ENCODE measurements around the gene LTBR. TPM values are rescaled to one million over a fixed set of nuclear protein-coding genes. Genes with fewer than 3 reads are reported as not detected.

LTBR gene
- polyA plus RNA-seq, 3 donors, result 56.4 to 108 (median 60.6) TPM

DNA sequence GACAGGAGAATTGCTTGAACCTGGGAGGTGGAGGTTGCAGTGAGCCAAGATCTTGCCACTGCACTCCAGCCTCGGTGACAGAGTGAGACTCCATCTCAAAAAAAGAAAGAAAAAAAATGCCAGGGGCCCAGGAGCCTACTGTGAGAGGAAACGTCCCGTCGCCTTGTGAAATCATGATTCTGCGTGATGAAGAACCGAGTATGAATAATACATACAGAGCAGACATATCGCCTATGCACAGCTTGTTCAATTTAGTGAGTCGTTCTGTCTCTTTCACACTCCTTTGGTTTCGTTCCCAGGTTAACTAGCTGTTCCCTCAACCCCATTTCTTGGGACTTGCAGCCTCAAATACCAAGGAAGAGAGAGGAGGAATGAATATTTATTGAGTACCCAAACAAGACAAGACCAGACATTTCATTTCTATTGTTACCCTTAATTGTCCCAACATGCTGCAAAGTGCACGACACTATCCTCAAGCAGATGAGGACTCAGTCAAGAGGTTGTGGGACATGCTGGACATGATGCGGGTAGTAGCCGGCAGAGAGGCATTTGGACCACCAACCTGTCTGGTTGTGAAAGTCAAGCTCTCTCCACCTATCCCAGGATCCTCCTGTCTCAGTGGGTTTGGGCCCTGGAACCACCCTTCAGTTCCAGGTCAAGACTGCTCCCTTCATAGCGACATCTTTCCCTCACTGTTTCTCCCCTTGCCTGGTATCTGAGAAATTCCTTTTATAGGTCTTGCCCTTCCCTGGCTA is 52.2 kb downstream of the LTBR start:
- Mint-ChIP-seq H3K9me3 (no peaks in the 10 kb centered on the region), H3K27me3 (ENCODE audit: low read depth in 3 of 3) (peaks cover 0 to 6% (median 5%) of the 10 kb centered on the region in 3 donors), H3K36me3 (peaks cover 0 to 4% of the 10 kb centered on the region in 2 donors), H3K27ac (no peak overlapping the region), H3K4me1 (peaks cover 6% of the 10 kb centered on the region), H3K4me3 (no peak overlapping the region)
- H4K20me1 ChIP-seq (ENCODE audit: insufficient read depth, low read length), result no peaks in the 10 kb centered on the region
- no peak overlapping the region for H3K27ac ChIP-seq (ENCODE audit: low read depth in 1 of 2, low read length in 2 of 2)
- WGBS (ENCODE audit: insufficient coverage), result 63% methylated on average over 9 of the region's 13 CpGs
- H3K36me3 ChIP-seq (replicated peaks in 1 of 2; ENCODE audit: control insufficient read depth in 1 of 2, insufficient read depth in 2 of 2, low read length in 2 of 2), result no peaks in the 10 kb centered on the region
- H3K9ac ChIP-seq (ENCODE audit: insufficient read depth, low read length, poor library complexity, severe bottlenecking), result no peak overlapping the region
- no peak overlapping the region for H3K4me3 ChIP-seq (replicated peaks in 1 of 3; ENCODE audit: low read depth in 2 of 3, low read length in 3 of 3)
- DNase-seq, result no peak
- H2AFZ ChIP-seq (ENCODE audit: insufficient read depth, low read depth, low read length, poor library complexity, severe bottlenecking), result no peak overlapping the region
- TF ChIP-seq, protein P1, sequence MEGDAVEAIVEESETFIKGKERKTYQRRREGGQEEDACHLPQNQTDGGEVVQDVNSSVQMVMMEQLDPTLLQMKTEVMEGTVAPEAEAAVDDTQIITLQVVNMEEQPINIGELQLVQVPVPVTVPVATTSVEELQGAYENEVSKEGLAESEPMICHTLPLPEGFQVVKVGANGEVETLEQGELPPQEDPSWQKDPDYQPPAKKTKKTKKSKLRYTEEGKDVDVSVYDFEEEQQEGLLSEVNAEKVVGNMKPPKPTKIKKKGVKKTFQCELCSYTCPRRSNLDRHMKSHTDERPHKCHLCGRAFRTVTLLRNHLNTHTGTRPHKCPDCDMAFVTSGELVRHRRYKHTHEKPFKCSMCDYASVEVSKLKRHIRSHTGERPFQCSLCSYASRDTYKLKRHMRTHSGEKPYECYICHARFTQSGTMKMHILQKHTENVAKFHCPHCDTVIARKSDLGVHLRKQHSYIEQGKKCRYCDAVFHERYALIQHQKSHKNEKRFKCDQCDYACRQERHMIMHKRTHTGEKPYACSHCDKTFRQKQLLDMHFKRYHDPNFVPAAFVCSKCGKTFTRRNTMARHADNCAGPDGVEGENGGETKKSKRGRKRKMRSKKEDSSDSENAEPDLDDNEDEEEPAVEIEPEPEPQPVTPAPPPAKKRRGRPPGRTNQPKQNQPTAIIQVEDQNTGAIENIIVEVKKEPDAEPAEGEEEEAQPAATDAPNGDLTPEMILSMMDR (IDR thresholded peaks at IDR 0.05), result no peak
- no peaks in the 10 kb centered on the region for H3K79me2 ChIP-seq (ENCODE audit: insufficient read depth, low read length)
- no peak overlapping the region for H3K4me2 ChIP-seq (replicated peaks; ENCODE audit: extremely low read depth, low read length, poor library complexity, severe bottlenecking)
- H3K27me3 ChIP-seq (ENCODE audit: control insufficient read depth in 2 of 2, insufficient read depth in 2 of 2, low read length in 2 of 2), result no peaks in the 10 kb centered on the region
- peaks cover 4 to 5% of the 10 kb centered on the region in 2 donors for H3K4me1 ChIP-seq (ENCODE audit: control insufficient read depth in 1 of 2, insufficient read depth in 2 of 2, low read length in 2 of 2)
- intact Hi-C loops (cut with micrococcal nuclease), result no loop called here
- H3K9me3 ChIP-seq (replicated peaks in 1 of 2; ENCODE audit: control insufficient read depth in 1 of 2, insufficient read depth in 1 of 2, low read length in 2 of 2), result no peaks in the 10 kb centered on the region

DNA sequence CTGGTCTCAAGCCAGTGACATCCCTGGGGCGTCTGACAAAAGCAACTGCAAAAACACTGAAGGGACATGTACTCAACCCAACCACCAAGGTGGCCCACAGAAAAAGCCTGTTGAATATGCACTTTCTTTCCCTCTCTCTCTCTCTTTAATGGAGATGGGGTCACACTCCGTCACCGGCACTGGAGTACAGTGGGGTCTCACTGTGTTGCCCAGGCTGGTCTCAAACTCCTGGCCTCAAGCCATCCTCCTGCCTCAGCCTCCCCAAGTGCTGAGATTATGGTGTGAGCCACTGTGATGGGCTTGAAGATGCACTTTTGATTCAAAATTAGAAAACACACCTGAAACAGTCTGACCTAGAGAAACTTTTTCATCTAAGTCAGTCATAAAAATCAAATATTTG is 53.6 kb downstream of the LTBR start:
- H3K9ac ChIP-seq (ENCODE audit: insufficient read depth, low read length, poor library complexity, severe bottlenecking), result no peak overlapping the region
- no peaks in the 10 kb centered on the region for H3K79me2 ChIP-seq (ENCODE audit: insufficient read depth, low read length)
- Mint-ChIP-seq H3K36me3 (peaks cover 0 to 4% of the 10 kb centered on the region in 2 donors), H3K9me3 (no peaks in the 10 kb centered on the region), H3K4me3 (no peak overlapping the region), H3K27me3 (ENCODE audit: low read depth in 3 of 3) (peaks cover 0 to 7% (median 6%) of the 10 kb centered on the region in 3 donors), H3K4me1 (peaks cover 2% of the 10 kb centered on the region), H3K27ac (no peak overlapping the region)
- WGBS (ENCODE audit: insufficient coverage), result 83% methylated on average over 1 of the region's 3 CpGs
- no peaks in the 10 kb centered on the region for H3K27me3 ChIP-seq (ENCODE audit: control insufficient read depth in 2 of 2, insufficient read depth in 2 of 2, low read length in 2 of 2)
- no peaks in the 10 kb centered on the region for H3K9me3 ChIP-seq (replicated peaks in 1 of 2; ENCODE audit: control insufficient read depth in 1 of 2, insufficient read depth in 1 of 2, low read length in 2 of 2)
- no peak for DNase-seq
- no peak overlapping the region for H3K27ac ChIP-seq (ENCODE audit: low read depth in 1 of 2, low read length in 2 of 2)
- no peak overlapping the region for H2AFZ ChIP-seq (ENCODE audit: insufficient read depth, low read depth, low read length, poor library complexity, severe bottlenecking)
- H3K4me3 ChIP-seq (replicated peaks in 1 of 3; ENCODE audit: low read depth in 2 of 3, low read length in 3 of 3), result no peak overlapping the region
- H3K4me2 ChIP-seq (replicated peaks; ENCODE audit: extremely low read depth, low read length, poor library complexity, severe bottlenecking), result no peak overlapping the region
- H3K4me1 ChIP-seq (ENCODE audit: control insufficient read depth in 1 of 2, insufficient read depth in 2 of 2, low read length in 2 of 2), result peaks cover 0 to 2% of the 10 kb centered on the region in 2 donors
- H3K36me3 ChIP-seq (replicated peaks in 1 of 2; ENCODE audit: control insufficient read depth in 1 of 2, insufficient read depth in 2 of 2, low read length in 2 of 2), result no peaks in the 10 kb centered on the region
- intact Hi-C loops (cut with micrococcal nuclease), result no loop called here
- H4K20me1 ChIP-seq (ENCODE audit: insufficient read depth, low read length), result no peaks in the 10 kb centered on the region
- TF ChIP-seq, protein P1 (IDR thresholded peaks at IDR 0.05), result no peak

Data from CD14-positive monocyte (primary cell).